GM18520 (cell line): ENCODE measurements around the gene ADGRG6.
"Not testable (repeated sequence)": the region's sequence is repeated elsewhere in the genome, so short reads cannot be mapped to it uniquely, and the experiment has no call there.

ENCODE experiments used
- ATAC-seq: cut with Tn5 transposase; IDR thresholded peaks from one replicate; pipeline ENCODE4 v1.9.1; 2021; ENCODE audit not compliant: unreplicated experiment

ADGRG6 gene

DNA sequence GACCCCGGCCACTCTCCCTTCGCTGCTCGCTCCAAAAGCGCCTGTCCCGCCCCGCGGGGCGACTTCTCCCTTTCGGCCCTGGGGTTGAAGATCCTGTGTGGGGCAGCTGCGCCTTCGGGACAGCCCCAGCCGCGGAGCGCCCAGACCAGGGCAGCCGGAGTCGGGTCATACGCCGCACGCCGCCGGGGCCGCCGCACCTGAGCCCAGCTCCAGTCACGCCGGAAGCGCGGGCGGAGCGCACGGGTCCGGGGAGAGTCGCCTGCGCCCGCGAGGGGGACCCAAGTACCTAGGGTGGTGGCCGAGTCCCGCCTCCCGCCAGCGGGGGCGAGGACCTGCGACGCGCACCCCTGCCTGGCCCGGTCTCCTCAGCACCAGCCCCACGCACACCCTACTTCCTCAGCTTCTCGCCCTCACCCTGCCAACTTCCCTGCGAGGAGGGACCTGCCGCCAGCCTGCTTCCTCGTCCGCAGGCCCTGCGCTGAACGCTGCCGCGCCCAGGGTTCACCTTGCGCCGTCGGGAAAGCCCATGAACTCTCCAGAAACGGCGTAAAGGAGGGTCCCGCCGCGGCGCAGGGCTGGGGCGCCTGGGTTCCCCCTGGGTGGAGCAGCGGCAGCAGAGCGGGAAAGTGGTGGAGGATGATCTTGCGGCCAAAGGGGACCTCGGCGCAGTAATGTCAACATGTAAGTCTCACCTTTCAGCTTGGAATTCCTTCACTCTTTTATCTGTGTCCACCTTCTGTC lies at the start of gene ADGRG6:
TSS of gene ADGRG6 (plus strand) at position 357 of the 741 bp plus-strand sequence. CDS start at position 680, 323 bp downstream.
- ATAC-seq = no peak

GRCh38 chr6:142254513-142254912 lies 47.3 kb upstream of the ADGRG6 start:
- no peak for ATAC-seq

DNA sequence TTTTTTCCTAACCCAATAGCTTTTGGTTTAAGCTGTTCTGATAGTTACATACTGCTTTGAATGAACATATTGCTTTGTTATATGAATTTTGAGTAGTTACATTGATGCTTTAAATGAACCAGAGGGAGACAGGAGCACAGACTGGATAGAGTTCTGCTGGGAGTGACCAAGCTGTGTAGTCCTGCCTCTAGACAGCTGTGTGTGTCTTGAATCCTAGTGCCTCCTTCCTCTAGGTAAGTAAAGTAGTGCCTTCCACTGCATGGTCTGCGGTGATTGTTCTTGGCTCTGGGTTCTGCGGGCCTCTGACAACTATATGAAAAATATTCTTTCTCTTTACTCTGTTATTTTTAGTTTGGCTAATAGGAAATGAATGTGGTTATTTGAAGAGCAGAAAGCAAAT lies 46.0 kb upstream of the ADGRG6 start:
- no peak for ATAC-seq

GRCh38 chr6:142258305-142258704 lies 43.5 kb upstream of the ADGRG6 start:
- no peak for ATAC-seq

GRCh38 chr6:142258757-142259156 lies 43.0 kb upstream of the ADGRG6 start:
- no peak for ATAC-seq

DNA sequence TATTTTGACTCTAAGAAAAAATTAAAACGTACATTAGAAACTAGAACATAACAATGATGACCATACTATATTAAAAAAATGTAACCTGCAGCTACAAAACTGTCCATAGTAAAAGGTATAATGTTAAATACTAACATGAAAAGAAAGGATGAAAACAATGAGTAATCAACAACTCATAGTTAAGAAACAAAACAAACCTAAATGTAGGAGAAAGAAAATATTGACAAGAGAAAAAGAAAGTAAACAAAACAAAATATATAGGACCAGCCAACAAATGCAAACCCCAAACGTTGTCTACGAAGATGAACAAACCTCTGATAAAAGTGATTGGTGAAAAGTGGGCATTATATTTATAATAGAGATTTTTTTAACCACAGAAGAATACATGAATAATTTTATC lies 41.1 kb upstream of the ADGRG6 start:
- no peak for ATAC-seq

DNA sequence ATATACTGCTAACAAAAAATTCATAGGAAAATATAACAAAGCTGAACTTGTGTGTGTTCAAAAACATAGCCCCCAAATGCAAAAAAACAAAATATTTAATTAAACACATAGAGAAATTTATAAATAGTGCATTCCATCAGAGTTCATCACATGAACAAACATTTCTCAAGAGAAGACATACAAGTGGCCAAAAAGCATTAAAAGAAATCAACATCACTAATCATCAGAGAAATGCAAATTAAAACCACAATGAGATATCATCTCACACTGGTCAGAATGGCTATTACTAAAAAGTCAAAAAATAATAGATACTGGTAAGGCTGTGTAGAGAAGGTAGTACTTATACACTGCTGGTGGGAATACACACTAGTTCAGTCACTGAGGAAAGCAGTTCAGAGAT lies 39.6 kb upstream of the ADGRG6 start:
- ATAC-seq = no peak

DNA sequence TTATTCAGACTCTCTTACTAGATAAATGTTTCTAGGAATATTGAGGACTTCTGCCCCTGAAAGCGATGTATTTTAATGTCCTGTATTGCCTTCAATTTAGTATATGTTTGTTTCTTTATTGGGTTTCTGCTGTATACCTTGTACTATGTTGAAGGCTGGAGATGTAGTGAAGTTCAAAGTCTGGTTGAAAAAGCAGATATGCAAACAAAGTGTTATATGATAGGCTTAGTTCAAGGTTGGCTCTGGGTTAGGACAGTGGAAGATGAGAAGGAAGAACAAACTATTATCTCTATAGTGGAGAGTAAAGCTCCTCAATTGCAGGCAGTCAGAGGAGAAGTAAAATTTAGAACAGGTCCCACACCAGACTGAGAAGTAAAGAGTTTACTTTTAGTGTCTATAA lies 36.3 kb upstream of the ADGRG6 start:
- ATAC-seq = no peak

- no peak for ATAC-seq
Measured at GRCh38 chr6:142266060-142266459, 35.7 kb upstream of the ADGRG6 start.

DNA sequence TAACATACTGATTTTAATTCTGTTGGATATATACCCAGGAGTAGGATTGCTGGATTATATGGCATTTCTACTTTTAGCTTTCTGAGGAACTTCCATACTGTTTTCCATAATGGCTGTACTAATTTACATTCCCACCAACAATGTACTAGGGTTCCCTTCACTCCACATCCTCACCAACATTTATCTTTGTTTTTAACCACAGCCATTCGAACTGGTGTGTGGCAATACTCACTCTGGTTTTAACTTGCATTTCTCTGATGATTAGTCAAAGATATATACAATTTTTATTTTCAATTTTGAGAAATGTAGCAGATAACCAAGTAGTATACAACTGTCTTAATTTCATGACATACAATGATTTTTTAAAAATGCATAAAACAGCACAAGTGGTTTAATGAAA lies 30.3 kb upstream of the ADGRG6 start:
- no peak for ATAC-seq

- no peak for ATAC-seq
Measured at GRCh38 chr6:142274656-142275055, 27.2 kb upstream of the ADGRG6 start.

DNA sequence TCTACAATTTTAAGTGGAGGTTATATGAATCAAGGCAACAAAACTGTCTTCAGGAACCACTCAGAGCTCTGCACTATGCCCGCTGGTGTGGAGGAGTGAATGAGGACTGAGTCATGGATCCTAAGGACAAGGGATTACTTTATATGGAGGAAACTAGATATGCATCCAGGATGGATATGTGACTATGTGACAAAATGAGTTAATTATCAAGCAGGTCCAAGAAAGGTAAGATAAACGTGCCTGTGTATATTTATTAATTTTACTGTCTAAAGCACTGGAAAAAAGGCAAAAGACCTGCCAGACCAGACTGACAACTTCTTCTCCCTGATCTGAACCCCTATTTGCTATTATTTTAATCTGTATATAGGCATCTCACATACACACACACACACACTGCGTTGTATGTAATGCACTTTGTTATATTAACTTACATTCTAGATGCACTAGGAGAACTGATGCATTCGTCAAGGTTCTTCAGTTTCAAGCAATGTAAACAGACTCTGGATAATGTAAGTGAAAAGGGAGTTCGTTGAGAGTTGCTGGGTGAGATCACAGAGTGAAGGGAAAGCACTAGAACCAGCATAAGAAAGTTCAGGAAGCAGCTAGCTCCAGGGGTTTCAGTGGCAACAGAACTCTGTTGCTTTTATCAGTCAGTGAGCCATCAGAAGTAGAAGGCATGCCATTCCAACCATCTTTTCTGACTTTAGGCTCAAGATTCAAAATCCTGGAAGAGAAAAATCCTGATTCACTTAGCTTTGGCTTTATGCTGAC lies 26.4 kb upstream of the ADGRG6 start:
- no peak for ATAC-seq

GRCh38 chr6:142276256-142276655 lies 25.6 kb upstream of the ADGRG6 start:
- ATAC-seq = no peak

- no peak for ATAC-seq
Measured at GRCh38 chr6:142279350-142280180, 22.2 kb upstream of the ADGRG6 start.

DNA sequence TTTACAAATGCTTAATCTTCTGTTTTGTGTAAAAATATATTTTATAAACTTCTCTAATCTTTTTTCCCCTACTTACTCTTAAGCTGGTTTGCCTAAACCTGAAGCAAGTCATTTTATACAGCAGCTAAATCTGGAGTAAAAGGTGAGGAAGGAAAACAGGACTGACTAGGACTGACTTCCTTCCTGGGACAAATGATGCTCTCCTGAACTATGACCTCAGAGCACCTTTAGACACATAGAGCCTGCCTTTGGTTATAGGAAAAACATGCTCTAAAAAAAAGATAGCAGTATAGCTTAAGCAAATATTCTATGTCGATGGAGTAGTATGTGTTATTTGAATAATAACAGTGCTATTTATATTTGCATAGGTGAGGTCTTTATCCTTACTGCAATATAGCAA lies 21.5 kb upstream of the ADGRG6 start:
- no peak for ATAC-seq

GRCh38 chr6:142280927-142281326 lies 20.9 kb upstream of the ADGRG6 start:
- no peak for ATAC-seq

DNA sequence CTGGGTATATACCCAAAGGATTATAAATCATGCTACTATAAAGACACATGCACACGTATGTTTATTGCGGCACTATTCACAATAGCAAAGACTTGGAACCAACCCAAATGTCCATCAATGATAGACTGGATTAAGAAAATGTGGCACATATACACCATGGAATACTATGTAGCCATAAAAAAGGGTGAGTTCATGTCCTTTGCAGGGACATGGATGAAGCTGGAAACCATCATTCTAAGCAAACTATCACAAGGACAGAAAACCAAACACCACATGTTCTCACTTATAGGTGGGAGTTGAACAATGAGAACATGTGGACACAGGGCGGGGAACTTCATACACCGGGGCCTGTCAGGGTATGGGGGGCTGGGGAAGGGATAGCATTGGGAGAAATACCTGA lies 18.7 kb upstream of the ADGRG6 start:
- not testable (repeated sequence) for ATAC-seq

- ATAC-seq = no peak
Measured at GRCh38 chr6:142284419-142284818, 17.4 kb upstream of the ADGRG6 start.

- no peak for ATAC-seq
Measured at GRCh38 chr6:142285235-142286087, 16.3 kb upstream of the ADGRG6 start.

DNA sequence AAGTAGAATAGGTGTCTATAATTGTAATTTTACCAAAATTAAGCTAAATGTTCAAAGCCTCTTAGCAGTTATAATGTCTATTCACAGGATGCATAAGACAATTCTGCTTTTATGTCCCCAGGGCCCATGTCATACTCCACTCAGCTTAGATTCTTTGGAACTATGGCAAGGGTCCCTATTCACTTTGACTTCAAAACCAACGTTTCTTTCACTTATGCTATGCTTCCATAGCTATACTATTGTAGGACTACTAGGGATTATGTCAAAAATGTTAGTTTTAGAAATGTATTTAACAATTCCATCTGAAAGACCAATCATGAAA lies 15.8 kb upstream of the ADGRG6 start:
- no peak for ATAC-seq

DNA sequence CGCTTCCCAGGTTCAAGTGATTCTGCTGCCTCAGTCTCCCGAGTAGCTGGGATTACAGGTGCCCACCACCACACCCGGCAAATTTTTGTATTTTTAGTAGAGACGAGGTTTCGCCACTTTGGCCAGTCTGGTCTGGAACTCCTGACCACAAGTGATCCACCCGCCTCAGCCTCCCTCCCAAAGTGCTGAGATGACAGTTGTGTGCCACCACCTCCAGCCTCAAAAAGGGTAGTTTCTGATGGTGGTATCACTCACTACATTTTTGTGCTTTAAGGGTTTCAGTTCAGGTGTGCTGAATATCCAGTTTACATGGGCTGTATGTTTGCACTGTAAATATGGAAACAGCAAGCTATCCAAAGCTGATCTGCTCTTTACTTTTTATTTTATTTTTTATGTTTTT lies 12.1 kb upstream of the ADGRG6 start:
- ATAC-seq = no peak
